ENCODE data around the gene SLC25A25. TPM values are rescaled to one million over a fixed set of nuclear protein-coding genes. Genes with fewer than 3 reads are reported as not detected.
A peak's percentile ranks its signal among the peaks of the same experiment; 100 is the strongest.

The SLC25A25 gene
- total RNA-seq, 1 donor from 2014 or later: 33.0 TPM

GRCh38 chr9:128053560-128053959 is 14.5 kb upstream of the SLC25A25 start:
- DNase-seq: no peak
- no peaks in the 10 kb centered on the region for H3K9me3 Mint-ChIP-seq (ENCODE audit: unreplicated experiment)
- H3K4me3 Mint-ChIP-seq (ENCODE audit: unreplicated experiment): no peak overlapping the region
- no peak overlapping the region for H3K27ac Mint-ChIP-seq (ENCODE audit: unreplicated experiment)
- peaks cover 1% of the 10 kb centered on the region for H3K27me3 Mint-ChIP-seq (ENCODE audit: unreplicated experiment)
- H3K36me3 Mint-ChIP-seq (ENCODE audit: unreplicated experiment): no peaks in the 10 kb centered on the region
- TF ChIP-seq CTCF (IDR thresholded peaks at IDR 0.05; ENCODE audit: partially characterized antibody, unreplicated experiment): no peak
- H3K4me1 Mint-ChIP-seq (ENCODE audit: low read depth, unreplicated experiment): peaks cover 3% of the 10 kb centered on the region

GRCh38 chr9:128054087-128054486 is 13.9 kb upstream of the SLC25A25 start:
- Mint-ChIP-seq H3K4me1 (ENCODE audit: low read depth, unreplicated experiment) (peaks cover 3% of the 10 kb centered on the region), H3K27me3 (ENCODE audit: unreplicated experiment) (peaks cover 1% of the 10 kb centered on the region), H3K9me3 (ENCODE audit: unreplicated experiment) (no peaks in the 10 kb centered on the region), H3K27ac (ENCODE audit: unreplicated experiment) (no peak overlapping the region), H3K36me3 (ENCODE audit: unreplicated experiment) (no peaks in the 10 kb centered on the region), H3K4me3 (ENCODE audit: unreplicated experiment) (peak overlapping the region; percentile 5)
- DNase-seq: no peak
- TF ChIP-seq CTCF (IDR thresholded peaks at IDR 0.05; ENCODE audit: partially characterized antibody, unreplicated experiment): no peak

GRCh38 chr9:128055344-128056040 is 12.5 kb upstream of the SLC25A25 start:
- H3K4me3 Mint-ChIP-seq (ENCODE audit: unreplicated experiment): no peak overlapping the region
- DNase-seq: no peak

GRCh38 chr9:128056086-128056485 is 11.9 kb upstream of the SLC25A25 start:
- H3K9me3 Mint-ChIP-seq (ENCODE audit: unreplicated experiment): no peaks in the 10 kb centered on the region
- H3K27ac Mint-ChIP-seq (ENCODE audit: unreplicated experiment): no peak overlapping the region
- H3K4me1 Mint-ChIP-seq (ENCODE audit: low read depth, unreplicated experiment): peaks cover 3% of the 10 kb centered on the region
- H3K27me3 Mint-ChIP-seq (ENCODE audit: unreplicated experiment): peaks cover 1% of the 10 kb centered on the region
- TF ChIP-seq CTCF (IDR thresholded peaks at IDR 0.05; ENCODE audit: partially characterized antibody, unreplicated experiment): no peak
- H3K36me3 Mint-ChIP-seq (ENCODE audit: unreplicated experiment): no peaks in the 10 kb centered on the region
- H3K4me3 Mint-ChIP-seq (ENCODE audit: unreplicated experiment): no peak overlapping the region
- DNase-seq: no peak

More at GRCh38 chr9:128055344-128056040, 12.5 kb upstream of the SLC25A25 start:
- Mint-ChIP-seq H3K27me3 (ENCODE audit: unreplicated experiment) (peaks cover 1% of the 10 kb centered on the region), H3K36me3 (ENCODE audit: unreplicated experiment) (no peaks in the 10 kb centered on the region), H3K9me3 (ENCODE audit: unreplicated experiment) (no peaks in the 10 kb centered on the region), H3K4me1 (ENCODE audit: low read depth, unreplicated experiment) (peaks cover 3% of the 10 kb centered on the region), H3K27ac (ENCODE audit: unreplicated experiment) (no peak overlapping the region)
- TF ChIP-seq CTCF (IDR thresholded peaks at IDR 0.05; ENCODE audit: partially characterized antibody, unreplicated experiment): no peak

GRCh38 chr9:128056887-128057723 is 10.9 kb upstream of the SLC25A25 start:
- Mint-ChIP-seq H3K36me3 (ENCODE audit: unreplicated experiment) (no peaks in the 10 kb centered on the region), H3K27me3 (ENCODE audit: unreplicated experiment) (peaks cover 1% of the 10 kb centered on the region), H3K4me1 (ENCODE audit: low read depth, unreplicated experiment) (peaks cover 4% of the 10 kb centered on the region), H3K4me3 (ENCODE audit: unreplicated experiment) (no peak overlapping the region), H3K9me3 (ENCODE audit: unreplicated experiment) (no peaks in the 10 kb centered on the region), H3K27ac (ENCODE audit: unreplicated experiment) (no peak overlapping the region)
- no peak for DNase-seq
- no peak for TF ChIP-seq CTCF (IDR thresholded peaks at IDR 0.05; ENCODE audit: partially characterized antibody, unreplicated experiment)

All from glutamatergic neuron (in vitro differentiated cells).